Osteoblast (primary cell): ENCODE data around the gene PLAAT2. TPM values are rescaled to one million over a fixed set of nuclear protein-coding genes. Genes with fewer than 3 reads are reported as not detected.

Experiments
- DNase-seq: peaks from one replicate; pipeline ENCODE4 v3.0.0; 2011; ENCODE audit warnings: low spot score, mixed read lengths; ENCODE audit not compliant: insufficient read length; ENCODE audit errors: missing footprints
- H2AFZ ChIP-seq: 2 replicates; pipeline ENCODE4 v1.6.0; 2011; ENCODE audit warnings: mild to moderate bottlenecking, low read length
- H3K27ac ChIP-seq: 2 replicates; pipeline ENCODE4 v1.5.1; 2011; ENCODE audit warnings: mild to moderate bottlenecking, low read depth, low read length, moderate library complexity
- H3K27me3 ChIP-seq: 2 replicates; pipeline ENCODE4 v1.6.0; 2012; ENCODE audit warnings: mild to moderate bottlenecking, control low read depth, inconsistent platforms, low read length, moderate library complexity; ENCODE audit not compliant: insufficient read depth
- H3K36me3 ChIP-seq: 2 replicates; pipeline ENCODE4 v1.5.1; 2011; ENCODE audit warnings: mild to moderate bottlenecking, low read length, control low read depth, moderate library complexity; ENCODE audit not compliant: insufficient read depth
- H3K4me1 ChIP-seq: 2 replicates; pipeline ENCODE4 v1.5.1; 2011; ENCODE audit warnings: mild to moderate bottlenecking, low read length, control low read depth, moderate library complexity; ENCODE audit not compliant: insufficient read depth
- H3K4me2 ChIP-seq: 2 replicates; pipeline ENCODE4 v1.6.0; 2011; ENCODE audit warnings: mild to moderate bottlenecking, low read length; ENCODE audit not compliant: insufficient read depth
- H3K4me3 ChIP-seq: fragments of 200-600 bp; sonication (generic); 3 replicates; pipeline ENCODE4 v1.5.1; 2012; ENCODE audit warnings: mild to moderate bottlenecking, low read length, inconsistent platforms; ENCODE audit not compliant: insufficient read depth
- H3K79me2 ChIP-seq: 2 replicates; pipeline ENCODE4 v1.6.0; 2012; ENCODE audit warnings: mild to moderate bottlenecking, low read length, control low read depth, inconsistent platforms; ENCODE audit not compliant: insufficient read depth
- H3K9me3 ChIP-seq: 2 replicates; pipeline ENCODE4 v1.5.1; 2011; ENCODE audit warnings: low read depth, low read length, control low read depth
- H4K20me1 ChIP-seq: 2 replicates; pipeline ENCODE4 v1.6.0; 2012; ENCODE audit warnings: mild to moderate bottlenecking, low read length, control low read depth; ENCODE audit not compliant: insufficient read depth
- CTCF ChIP-seq: IDR thresholded peaks from 2 replicates; pipeline ENCODE4 v1.5.1; 2011; ENCODE audit warnings: mild to moderate bottlenecking, low read depth, low read length, moderate library complexity; ENCODE audit errors: extremely low read depth
- total RNA-seq: library from RNA; depleted of rRNA; stranded (reverse); fragments of >200 nt; gene quantifications from 2 replicates; pipeline ENCODE4 v1.2.3, GENCODE V29; 2012

PLAAT2 gene
- total RNA-seq, 1 donor, result not detected

DNA sequence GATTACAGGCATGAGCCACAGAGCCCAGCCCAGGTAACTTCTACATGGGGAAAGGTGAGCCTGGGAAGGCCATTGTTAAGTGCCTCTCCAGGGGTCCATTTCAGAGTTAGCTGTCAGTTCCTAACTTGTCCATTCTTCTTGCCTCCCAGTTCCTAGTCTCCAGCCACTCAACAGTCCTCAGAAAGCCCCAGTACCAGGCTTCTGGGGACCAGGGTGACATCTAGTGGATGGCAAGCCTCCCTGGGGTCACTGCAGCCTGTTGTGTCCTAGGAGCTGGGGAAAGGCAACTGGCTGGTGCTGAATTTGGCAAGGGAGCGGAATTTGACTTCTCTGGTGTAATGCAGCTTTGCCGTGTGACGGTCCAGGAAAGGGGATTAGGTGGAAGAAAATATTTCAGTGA lies 55.2 kb downstream of the PLAAT2 start:
- no peaks in the 10 kb centered on the region for H3K9me3 ChIP-seq
- no peaks in the 10 kb centered on the region for H3K36me3 ChIP-seq
- H4K20me1 ChIP-seq, result no peaks in the 10 kb centered on the region
- peaks cover 12% of the 10 kb centered on the region for H3K4me1 ChIP-seq
- peak; percentile 28 for TF ChIP-seq CTCF
- peaks cover 6% of the 10 kb centered on the region for H3K27me3 ChIP-seq
- H3K27ac ChIP-seq, result no peak overlapping the region
- no peak overlapping the region for H3K4me3 ChIP-seq
- no peak for DNase-seq
- no peak overlapping the region for H2AFZ ChIP-seq
- no peak overlapping the region for H3K4me2 ChIP-seq
- no peaks in the 10 kb centered on the region for H3K79me2 ChIP-seq

DNA sequence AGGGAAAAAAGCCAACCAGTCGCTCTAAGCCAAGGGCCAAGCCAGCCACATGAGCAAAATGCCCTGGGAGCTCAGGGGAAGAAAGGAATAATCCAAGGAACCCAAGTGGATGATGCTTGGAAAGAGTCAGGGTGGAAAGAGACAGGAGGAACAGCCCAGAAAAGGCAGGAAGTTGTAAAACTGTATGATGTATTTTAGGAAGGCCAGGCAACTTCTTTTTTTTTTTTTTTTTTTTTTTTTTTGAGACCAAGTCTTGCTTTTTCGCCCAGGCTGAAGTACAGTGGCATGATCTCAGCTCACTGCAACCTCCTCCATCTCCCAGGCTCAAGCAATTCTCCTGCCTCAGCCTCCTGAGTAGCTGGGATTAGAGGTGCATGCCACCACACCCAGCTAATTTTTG lies 55.7 kb downstream of the PLAAT2 start:
- Histone ChIP-seq H3K36me3 (no peaks in the 10 kb centered on the region), H3K4me2 (no peak overlapping the region), H3K9me3 (no peaks in the 10 kb centered on the region), H3K4me1 (peaks cover 12% of the 10 kb centered on the region), H4K20me1 (no peaks in the 10 kb centered on the region), H3K27me3 (peaks cover 6% of the 10 kb centered on the region), H2AFZ (no peak overlapping the region), H3K4me3 (no peak overlapping the region), H3K27ac (no peak overlapping the region), H3K79me2 (no peaks in the 10 kb centered on the region)
- DNase-seq, result no peak
- TF ChIP-seq CTCF, result no peak

- Histone ChIP-seq H2AFZ (no peak overlapping the region), H3K36me3 (no peaks in the 10 kb centered on the region), H4K20me1 (no peaks in the 10 kb centered on the region), H3K9me3 (no peaks in the 10 kb centered on the region), H3K27ac (no peak overlapping the region), H3K4me3 (no peak overlapping the region), H3K4me2 (no peak overlapping the region), H3K4me1 (peaks cover 12% of the 10 kb centered on the region), H3K27me3 (peaks cover 6% of the 10 kb centered on the region), H3K79me2 (no peaks in the 10 kb centered on the region)
- TF ChIP-seq CTCF, result no peak
- no peak for DNase-seq
Measured at GRCh38 chr11:63506876-63507275, 56.3 kb downstream of the PLAAT2 start.

DNA sequence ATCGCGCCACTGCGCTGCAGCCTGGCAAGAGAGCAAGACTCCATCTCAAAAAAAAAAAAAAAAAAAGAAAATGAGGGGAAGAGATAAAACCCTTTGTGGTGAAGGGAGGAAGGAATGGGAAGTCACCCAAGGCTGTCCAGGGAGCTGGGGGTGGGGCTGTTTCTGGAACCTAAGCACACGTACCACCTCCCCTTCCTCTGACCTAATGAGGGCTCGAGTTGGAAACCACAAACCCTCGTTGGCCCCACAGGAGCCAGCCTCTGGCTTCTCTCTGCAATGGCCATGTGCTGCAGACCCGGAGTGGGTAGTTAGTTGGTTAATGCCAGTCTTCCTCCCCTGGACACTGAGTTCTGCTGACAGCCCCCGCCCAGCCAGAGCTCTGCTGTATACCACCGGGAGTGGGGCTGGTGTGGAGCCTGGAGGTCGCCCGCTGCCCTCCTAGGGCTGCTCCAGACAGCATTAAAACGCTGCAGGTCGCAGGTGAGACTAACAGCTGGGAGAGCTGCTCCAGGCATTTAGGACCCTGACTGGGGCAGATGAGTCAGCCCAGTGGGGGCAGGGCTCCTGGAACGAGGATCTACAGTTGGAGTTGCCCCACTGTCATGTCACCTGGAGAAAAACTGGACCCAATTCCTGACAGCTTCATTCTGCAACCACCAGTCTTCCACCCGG lies 57.2 kb downstream of the PLAAT2 start, which contains the start of gene LGALS12:
LGALS12 (plus strand) TSS at position 228 of the 672 bp plus-strand sequence; CDS start at position 603, 375 bp downstream.
- H3K27me3 ChIP-seq, result peaks cover 6% of the 10 kb centered on the region
- peaks cover 7% of the 10 kb centered on the region for H3K4me1 ChIP-seq
- TF ChIP-seq CTCF, result no peak
- no peaks in the 10 kb centered on the region for H3K9me3 ChIP-seq
- H3K27ac ChIP-seq, result no peak within 1 kb of the TSS
- H3K4me2 ChIP-seq, result no peak within 1 kb of the TSS
- no peaks in the 10 kb centered on the region for H3K79me2 ChIP-seq
- H4K20me1 ChIP-seq, result no peaks in the 10 kb centered on the region
- peak within 1 kb of the TSS; percentile 47 for H2AFZ ChIP-seq
- no peaks in the 10 kb centered on the region for H3K36me3 ChIP-seq
- DNase-seq, result no peak
- H3K4me3 ChIP-seq, result no peak within 1 kb of the TSS
